HepG2 (cell line): ENCODE results near the gene KLRD1. TPM values are rescaled to one million over a fixed set of nuclear protein-coding genes. Genes with fewer than 3 reads are reported as not detected.
"Not testable (repeated sequence)": the region's sequence is repeated elsewhere in the genome, so short reads cannot be mapped to it uniquely, and the experiment has no call there.

Experiments used
- ATAC-seq: fragments of 200-7000 bp; cut with Tn5 transposase; 3 replicates; pipeline ENCODE4 v1.9.1; 2020; ENCODE audit warnings: mild to moderate bottlenecking, moderate library complexity
- BruUV-seq: library from RNA; stranded (reverse); fragments of 400-500 nt; replicated peaks from 2 replicates; lab custom pipeline; 2021; lab: Mats Ljungman, UMichigan
- CTCF ChIA-PET: fragments of 300-600 bp; formaldehyde crosslinking; extraction: SDS; loops from one replicate; lab custom pipeline; 2021; ENCODE audit warnings: low total read pairs, inconsistent platforms, low intra/inter-chr PET ratio; lab: Yijun Ruan, JAX
- POLR2A ChIA-PET: fragments of 350-600 bp; sonication (Branson Sonifier 250); formaldehyde crosslinking; loops from one replicate; lab custom pipeline; 2020; ENCODE audit warnings: antibody characterized with exemption, inconsistent platforms; lab: Yijun Ruan, JAX
- DNase-seq: peaks from one replicate; pipeline ENCODE4 v3.0.0-alpha.2; 2015; ENCODE audit warnings: low spot score
- FAIRE-seq: peaks from 3 replicates; lab custom pipeline; 2011; peaks lifted over from hg19 to GRCh38; lab: Jason Lieb, UNC
- H2AFZ ChIP-seq: one replicate; pipeline ENCODE4 v1.6.1; 2011; ENCODE audit warnings: low read length, inconsistent platforms
- H3K27ac ChIP-seq: fragments of 300-600 bp; 3 replicates; pipeline ENCODE4 v1.8.0; 2011; ENCODE audit warnings: mixed run types, mild to moderate bottlenecking, mixed read lengths, low read length, inconsistent platforms; ENCODE audit not compliant: insufficient read depth; ENCODE audit errors: extremely low read length
- H3K27me3 ChIP-seq, 2 experiments: fragments of 200-600 bp in 1 of 2; 2 replicates in 1 of 2; 3 replicates in 1 of 2; pipeline versions ENCODE4 v1.6.0 to v1.8.0; 2011; ENCODE audit warnings: low read length in 2 of 2, mild to moderate bottlenecking in 2 of 2, moderate library complexity in 2 of 2, inconsistent platforms in 1 of 2; ENCODE audit not compliant: insufficient read depth in 2 of 2, control insufficient read depth in 1 of 2
- H3K36me3 ChIP-seq, 2 experiments: fragments of 200-600 bp in 1 of 2; replicated peaks in 1 of 2; 2 replicates in 1 of 2; 3 replicates in 1 of 2; pipeline versions ENCODE4 v1.5.1 to v1.8.0; 2011; ENCODE audit warnings: low read length in 2 of 2, inconsistent platforms in 1 of 2; ENCODE audit not compliant: insufficient read depth in 2 of 2, control insufficient read depth in 1 of 2
- H3K4me1 ChIP-seq: 2 replicates; pipeline ENCODE4 v1.5.1; 2012; ENCODE audit warnings: low read length, inconsistent platforms; ENCODE audit not compliant: insufficient read depth
- H3K4me2 ChIP-seq: 2 replicates; pipeline ENCODE4 v1.6.0; 2011; ENCODE audit warnings: low read depth, low read length, inconsistent platforms
- H3K4me3 ChIP-seq, 3 experiments: fragments of 200-600 bp in 1 of 3; sonication (generic), shearing (Covaris generic) in 1 of 3; replicated peaks in 1 of 3; 2 replicates each; pipeline ENCODE4 v1.5.1; 2011 to 2016; ENCODE audit warnings: low read length in 3 of 3, inconsistent platforms in 2 of 3, low read depth in 2 of 3, mild to moderate bottlenecking in 2 of 3, control low read depth in 1 of 3, mixed read lengths in 1 of 3; ENCODE audit not compliant: insufficient read depth in 1 of 3
- H3K79me2 ChIP-seq: one replicate; pipeline ENCODE4 v1.6.1; 2011; ENCODE audit warnings: low read length, inconsistent platforms; ENCODE audit not compliant: insufficient read depth
- H3K9ac ChIP-seq: 2 replicates; pipeline ENCODE4 v1.6.0; 2011; ENCODE audit warnings: mild to moderate bottlenecking, low read depth, low read length, inconsistent platforms; ENCODE audit not compliant: insufficient read depth
- H3K9me3 ChIP-seq: 2 replicates; pipeline ENCODE4 v1.5.1; 2012; ENCODE audit warnings: mild to moderate bottlenecking, low read length
- H4K20me1 ChIP-seq: 2 replicates; pipeline ENCODE4 v1.6.0; 2011; ENCODE audit warnings: inconsistent platforms, mild to moderate bottlenecking, low read length, moderate library complexity; ENCODE audit not compliant: insufficient read depth
- HNF4G ChIP-seq, 2 experiments: sonication (generic) in 1 of 2; formaldehyde crosslinking in 1 of 2; IDR thresholded peaks; 2 replicates each; pipeline versions ENCODE4 v1.4.0 to v1.6.1; 2011 to 2020; ENCODE audit warnings: borderline replicate concordance in 2 of 2, low read depth in 2 of 2, mild to moderate bottlenecking in 2 of 2, low read length in 1 of 2, missing genetic modification reagents in 1 of 2, moderate library complexity in 1 of 2
- SP1 ChIP-seq, 2 experiments: fragments of 450-650 bp in 1 of 2; sonication (generic) in 1 of 2; formaldehyde crosslinking in 1 of 2; IDR thresholded peaks; 2 replicates each; pipeline versions ENCODE4 v1.4.0 to v1.6.1; 2016 to 2020; ENCODE audit warnings: missing genetic modification reagents in 1 of 2
- ZNF260 ChIP-seq: sonication (generic); formaldehyde crosslinking; IDR thresholded peaks from 2 replicates; pipeline ENCODE4 v1.4.0; 2020; ENCODE audit warnings: missing genetic modification reagents, low read depth, mild to moderate bottlenecking, borderline replicate concordance
- WGBS: methylation state at CpG from one replicate; pipeline ENCODE4 v1.1.6; 2017; ENCODE audit warnings: low lambda C conversion rate; 5-methylcytosine and 5-hydroxymethylcytosine counted together
- in situ Hi-C: cut with HindIII; loops from 2 replicates; pipeline ENCODE4 v1.10.0; 2017; ENCODE audit warnings: low pct_unique_long_range_greater_than_20kb; ENCODE audit not compliant: extremely low pct_ligation_motif_present
- intact Hi-C: fragments of 100-400 bp; cut with micrococcal nuclease; formaldehyde crosslinking; loops from one replicate; pipeline ENCODE4 v1.10.0; 2022; ENCODE audit not compliant: unreplicated experiment
- polyA plus RNA-seq, 8 experiments: library from polyadenylated mRNA; depleted of rRNA in 3 of 8; stranded (reverse) in 7 of 8; unstranded in 1 of 8; fragments of >200 nt; fragmentation: Illumina TruSeq in 4 of 8; extraction: Trizol in 4 of 8; gene quantifications; 2 replicates each; pipeline versions ENCODE4 v1.2.1 to v1.2.3, GENCODE V29; 2011 to 2016; ENCODE audit warnings: low read depth in 4 of 8, missing spikeins in 1 of 8, mixed read lengths in 1 of 8; ENCODE audit not compliant: insufficient read depth in 1 of 8
- total RNA-seq, 5 experiments: library from RNA; depleted of rRNA; stranded (reverse); fragments of >200 nt; fragmentation: Illumina TruSeq; extraction: Trizol; gene quantifications; 2 replicates each; pipeline ENCODE4 v1.2.3, GENCODE V29; 2016; ENCODE audit warnings: low read depth in 1 of 5

Gene KLRD1
- total and polyA plus RNA-seq, 2 of the 13 experiments (the other 11 are each of a cell fraction or from before 2014, with no cell fraction given): 0.01 TPM; not detected in 1

- TF ChIP-seq SP1 (IDR thresholded peaks at IDR 0.05) (no peak), SP1 (CRISPR knock-in tag; IDR thresholded peaks at IDR 0.05) (peak; percentile 22; the same call in 1 of the 2 replicates), HNF4G (IDR thresholded peaks at IDR 0.05; ENCODE audit: borderline replicate concordance, low read depth, low read length) (no peak), HNF4G (CRISPR knock-in tag; IDR thresholded peaks at IDR 0.05; ENCODE audit: borderline replicate concordance, low read depth) (no peak), ZNF260 (no peak)
Observed at GRCh38 chr12:10366875-10367274, 59.2 kb downstream of the KLRD1 start (continued).

GRCh38 chr12:10367714-10368113 lies 60.0 kb downstream of the KLRD1 start:
- H3K4me1 ChIP-seq: peaks cover 24% of the 10 kb centered on the region
- BruUV-seq, DNase-seq, H2AFZ ChIP-seq, H3K4me3 ChIP-seq, ATAC-seq, H3K4me2 ChIP-seq, in situ Hi-C loops, H3K9ac ChIP-seq, POLR2A ChIA-PET, H4K20me1 ChIP-seq, H3K27ac ChIP-seq, H3K79me2 ChIP-seq, H3K27me3 ChIP-seq, FAIRE-seq, H3K36me3 ChIP-seq, H3K9me3 ChIP-seq: not testable (repeated sequence)
- 67% methylated on average over 4 of the region's 4 CpGs for WGBS
- CTCF ChIA-PET: interaction anchor here (0.9 kb wide), 1 partner anchor 195 kb away, joined by 3 read pairs; no protein-coding TSS in a partner anchor
- intact Hi-C loops: loop anchor here (5.0 kb wide), 1 partner anchor 45 kb away; no protein-coding TSS in a partner anchor
